Hair follicle dermal papilla cell (primary cell): ENCODE data around the gene SCGB2B2. TPM values are rescaled to one million over a fixed set of nuclear protein-coding genes. Genes with fewer than 3 reads are reported as not detected.

ENCODE experiments used
- small RNA-seq: library from RNA; depleted of rRNA; stranded (forward); fragments of <200 nt; gene quantifications from one replicate; pipeline ENCODE3, GENCODE V24; 2012
- total RNA-seq: library from RNA; depleted of rRNA; stranded (reverse); fragments of >200 nt; gene quantifications from 2 replicates; pipeline ENCODE4 v1.2.3, GENCODE V29; 2012

The SCGB2B2 gene
- 0.16 and 0.24 TPM in 2 replicates for total RNA-seq

GRCh38 chr19:34676697-34677385, at the start of gene SCGB2B2:
Gene SCGB2B2 (minus strand): TSS chr19:34677159. CDS start chr19:34594563, 82,596 bp downstream.

GRCh38 chr19:34677386-34678084, 576 bp upstream of the SCGB2B2 start, which contains the start of gene ZNF302:
Gene ZNF302 (plus strand): TSS chr19:34677678. CDS start chr19:34678805, 1,127 bp downstream.

Small RNA genes within 50 kb of the gene (small RNA-seq; reads per million reads assigned to genes)
- not detected for gene RF00611

Other genes with a start within 250 kb of the SCGB2B2 start
- gene UBA2, start 248.8 kb downstream of the SCGB2B2 start, total RNA-seq = 82.2 and 95.6 TPM in 2 replicates
- gene WTIP, start 195.4 kb downstream of the SCGB2B2 start, total RNA-seq = 37.5 and 40.2 TPM in 2 replicates
- 18.0 and 19.8 TPM in 2 replicates for gene ZNF302, start 519 bp upstream of the SCGB2B2 start, total RNA-seq
- gene ZNF181, start 57.1 kb upstream of the SCGB2B2 start, total RNA-seq = 17.5 and 20.8 TPM in 2 replicates
- gene ZNF599, start 96.1 kb upstream of the SCGB2B2 start, total RNA-seq = 5.5 and 9.0 TPM in 2 replicates
- 1.7 and 2.6 TPM in 2 replicates for gene ZNF30, start 249.7 kb upstream of the SCGB2B2 start, total RNA-seq